Measurements from ENCODE around the gene WDR82. TPM values are rescaled to one million over a fixed set of nuclear protein-coding genes. Genes with fewer than 3 reads are reported as not detected.

The WDR82 gene
- polyA plus RNA-seq, 1 donor = 71.9 TPM

- WGBS (ENCODE audit: insufficient coverage, low lambda C conversion rate) = no CpG with 5 or more reads among the region's 10 CpGs
- no peak for DNase-seq
Observed at GRCh38 chr3:52319921-52320595, 41.6 kb upstream of the WDR82 start.

GRCh38 chr3:52318186-52318816 is 39.9 kb upstream of the WDR82 start:
- no peaks in the 10 kb centered on the region for H3K27me3 ChIP-seq (ENCODE audit: control insufficient read depth, insufficient read depth, low read length)
- no peak for DNase-seq
- no peak overlapping the region for H3K4me3 ChIP-seq (ENCODE audit: low read length)
- no CpG with 5 or more reads among the region's 14 CpGs for WGBS (ENCODE audit: insufficient coverage, low lambda C conversion rate)
- H3K27ac ChIP-seq (ENCODE audit: low read length) = no peak overlapping the region
- H3K4me1 ChIP-seq (ENCODE audit: control insufficient read depth, insufficient read depth, low read length) = peaks cover 7% of the 10 kb centered on the region
- peaks cover 2% of the 10 kb centered on the region for H3K36me3 ChIP-seq (ENCODE audit: control insufficient read depth, insufficient read depth, low read length)
- no peaks in the 10 kb centered on the region for H3K9me3 ChIP-seq (ENCODE audit: control insufficient read depth, low read depth, low read length)

More at GRCh38 chr3:52319921-52320595, 41.6 kb upstream of the WDR82 start:
- Histone ChIP-seq H3K9me3 (ENCODE audit: control insufficient read depth, low read depth, low read length) (no peaks in the 10 kb centered on the region), H3K4me1 (ENCODE audit: control insufficient read depth, insufficient read depth, low read length) (peaks cover 7% of the 10 kb centered on the region), H3K36me3 (ENCODE audit: control insufficient read depth, insufficient read depth, low read length) (peaks cover 2% of the 10 kb centered on the region), H3K4me3 (ENCODE audit: low read length) (no peak overlapping the region), H3K27ac (ENCODE audit: low read length) (no peak overlapping the region), H3K27me3 (ENCODE audit: control insufficient read depth, insufficient read depth, low read length) (no peaks in the 10 kb centered on the region)

- Histone ChIP-seq H3K4me1 (ENCODE audit: control insufficient read depth, insufficient read depth, low read length) (peaks cover 7% of the 10 kb centered on the region), H3K9me3 (ENCODE audit: control insufficient read depth, low read depth, low read length) (no peaks in the 10 kb centered on the region), H3K4me3 (ENCODE audit: low read length) (peak overlapping the region; percentile 42), H3K36me3 (ENCODE audit: control insufficient read depth, insufficient read depth, low read length) (no peaks in the 10 kb centered on the region), H3K27me3 (ENCODE audit: control insufficient read depth, insufficient read depth, low read length) (no peaks in the 10 kb centered on the region), H3K27ac (ENCODE audit: low read length) (no peak overlapping the region)
- no CpG with 5 or more reads among the region's 45 CpGs for WGBS (ENCODE audit: insufficient coverage, low lambda C conversion rate)
- DNase-seq = peak in 1 of 2 donors; percentile 73
Observed at GRCh38 chr3:52317208-52318000, 39.0 kb upstream of the WDR82 start.

GRCh38 chr3:52315977-52316764 is 37.7 kb upstream of the WDR82 start, which contains the start of gene DNAH1:
Gene DNAH1 (plus strand): TSS chr3:52316319. CDS start chr3:52322443, 6,124 bp downstream.
- no peak within 1 kb of the TSS for H3K27ac ChIP-seq (ENCODE audit: low read length)
- peaks cover 11% of the 10 kb centered on the region for H3K4me1 ChIP-seq (ENCODE audit: control insufficient read depth, insufficient read depth, low read length)
- no peak within 1 kb of the TSS for H3K4me3 ChIP-seq (ENCODE audit: low read length)
- no CpG with 5 or more reads among the region's 3 CpGs for WGBS (ENCODE audit: insufficient coverage, low lambda C conversion rate)
- no peaks in the 10 kb centered on the region for H3K27me3 ChIP-seq (ENCODE audit: control insufficient read depth, insufficient read depth, low read length)
- H3K9me3 ChIP-seq (ENCODE audit: control insufficient read depth, low read depth, low read length) = no peaks in the 10 kb centered on the region
- no peaks in the 10 kb centered on the region for H3K36me3 ChIP-seq (ENCODE audit: control insufficient read depth, insufficient read depth, low read length)
- no peak for DNase-seq

GRCh38 chr3:52315006-52315405 is 36.6 kb upstream of the WDR82 start:
- Histone ChIP-seq H3K4me3 (ENCODE audit: low read length) (no peak overlapping the region), H3K4me1 (ENCODE audit: control insufficient read depth, insufficient read depth, low read length) (peaks cover 16% of the 10 kb centered on the region), H3K27me3 (ENCODE audit: control insufficient read depth, insufficient read depth, low read length) (no peaks in the 10 kb centered on the region), H3K27ac (ENCODE audit: low read length) (no peak overlapping the region), H3K9me3 (ENCODE audit: control insufficient read depth, low read depth, low read length) (no peaks in the 10 kb centered on the region), H3K36me3 (ENCODE audit: control insufficient read depth, insufficient read depth, low read length) (peaks cover 6% of the 10 kb centered on the region)
- WGBS (ENCODE audit: insufficient coverage, low lambda C conversion rate) = no CpG with 5 or more reads among the region's 6 CpGs
- DNase-seq = no peak

- Histone ChIP-seq H3K9me3 (ENCODE audit: control insufficient read depth, low read depth, low read length) (no peaks in the 10 kb centered on the region), H3K4me3 (ENCODE audit: low read length) (no peak overlapping the region), H3K27me3 (ENCODE audit: control insufficient read depth, insufficient read depth, low read length) (no peaks in the 10 kb centered on the region), H3K4me1 (ENCODE audit: control insufficient read depth, insufficient read depth, low read length) (peaks cover 16% of the 10 kb centered on the region), H3K27ac (ENCODE audit: low read length) (no peak overlapping the region), H3K36me3 (ENCODE audit: control insufficient read depth, insufficient read depth, low read length) (peaks cover 11% of the 10 kb centered on the region)
- DNase-seq = no peak
- 80% methylated on average over 1 of the region's 3 CpGs for WGBS (ENCODE audit: insufficient coverage, low lambda C conversion rate)
Observed at GRCh38 chr3:52314489-52314888, 36.0 kb upstream of the WDR82 start.

GRCh38 chr3:52313774-52314188 is 35.3 kb upstream of the WDR82 start:
- Histone ChIP-seq H3K4me1 (ENCODE audit: control insufficient read depth, insufficient read depth, low read length) (peaks cover 21% of the 10 kb centered on the region), H3K9me3 (ENCODE audit: control insufficient read depth, low read depth, low read length) (no peaks in the 10 kb centered on the region), H3K27me3 (ENCODE audit: control insufficient read depth, insufficient read depth, low read length) (no peaks in the 10 kb centered on the region), H3K27ac (ENCODE audit: low read length) (no peak overlapping the region), H3K4me3 (ENCODE audit: low read length) (no peak overlapping the region), H3K36me3 (ENCODE audit: control insufficient read depth, insufficient read depth, low read length) (peaks cover 13% of the 10 kb centered on the region)
- no CpG with 5 or more reads among the region's 4 CpGs for WGBS (ENCODE audit: insufficient coverage, low lambda C conversion rate)
- no peak for DNase-seq

- H3K36me3 ChIP-seq (ENCODE audit: control insufficient read depth, insufficient read depth, low read length) = peaks cover 13% of the 10 kb centered on the region
- no peaks in the 10 kb centered on the region for H3K27me3 ChIP-seq (ENCODE audit: control insufficient read depth, insufficient read depth, low read length)
- H3K9me3 ChIP-seq (ENCODE audit: control insufficient read depth, low read depth, low read length) = no peaks in the 10 kb centered on the region
- no CpG with 5 or more reads among the region's 2 CpGs for WGBS (ENCODE audit: insufficient coverage, low lambda C conversion rate)
- peaks cover 26% of the 10 kb centered on the region for H3K4me1 ChIP-seq (ENCODE audit: control insufficient read depth, insufficient read depth, low read length)
- H3K27ac ChIP-seq (ENCODE audit: low read length) = no peak overlapping the region
- no peak overlapping the region for H3K4me3 ChIP-seq (ENCODE audit: low read length)
- DNase-seq = no peak
Observed at GRCh38 chr3:52313188-52313773, 34.8 kb upstream of the WDR82 start.

GRCh38 chr3:52311576-52312119 is 33.2 kb upstream of the WDR82 start:
- H3K27ac ChIP-seq (ENCODE audit: low read length) = no peak overlapping the region
- no peaks in the 10 kb centered on the region for H3K27me3 ChIP-seq (ENCODE audit: control insufficient read depth, insufficient read depth, low read length)
- H3K4me3 ChIP-seq (ENCODE audit: low read length) = no peak overlapping the region
- WGBS (ENCODE audit: insufficient coverage, low lambda C conversion rate) = no CpG with 5 or more reads among the region's 9 CpGs
- no peaks in the 10 kb centered on the region for H3K9me3 ChIP-seq (ENCODE audit: control insufficient read depth, low read depth, low read length)
- peaks cover 13% of the 10 kb centered on the region for H3K36me3 ChIP-seq (ENCODE audit: control insufficient read depth, insufficient read depth, low read length)
- DNase-seq = no peak
- H3K4me1 ChIP-seq (ENCODE audit: control insufficient read depth, insufficient read depth, low read length) = peaks cover 35% of the 10 kb centered on the region

Measured in large intestine (tissue), 3 donors.